IPS-NIHi11 (cell line): ENCODE results near the gene ATXN10.

Experiments used
- DNase-seq: peaks from one replicate; pipeline ENCODE4 v3.0.0; 2012; ENCODE audit warnings: mixed read lengths, low spot score

Gene ATXN10

GRCh38 chr22:45878901-45879551, 207.4 kb downstream of the ATXN10 start:
- DNase-seq = no peak

GRCh38 chr22:45879552-45879949, 207.9 kb downstream of the ATXN10 start:
- no peak for DNase-seq

GRCh38 chr22:45880091-45880715, 208.6 kb downstream of the ATXN10 start:
- DNase-seq = no peak

GRCh38 chr22:45880716-45881523, 209.3 kb downstream of the ATXN10 start:
- no peak for DNase-seq

GRCh38 chr22:45881524-45881875, 209.9 kb downstream of the ATXN10 start:
- no peak for DNase-seq

- no peak for DNase-seq
Measured at GRCh38 chr22:45882881-45883810, 211.5 kb downstream of the ATXN10 start.

- no peak for DNase-seq
Measured at GRCh38 chr22:45883811-45884170, 212.2 kb downstream of the ATXN10 start.

- DNase-seq = no peak
Measured at GRCh38 chr22:45884201-45885062, 212.8 kb downstream of the ATXN10 start.

- no peak for DNase-seq
Measured at GRCh38 chr22:45885171-45885840, 213.7 kb downstream of the ATXN10 start.

- DNase-seq = no peak
Measured at GRCh38 chr22:45885941-45886395, 214.3 kb downstream of the ATXN10 start.

- no peak for DNase-seq
Measured at GRCh38 chr22:45886540-45886939, 214.9 kb downstream of the ATXN10 start.

GRCh38 chr22:45887202-45888131, 215.8 kb downstream of the ATXN10 start:
- DNase-seq = no peak

GRCh38 chr22:45888221-45889092, 216.8 kb downstream of the ATXN10 start:
- no peak for DNase-seq

- no peak for DNase-seq
Measured at GRCh38 chr22:45889093-45889538, 217.5 kb downstream of the ATXN10 start.

GRCh38 chr22:45889539-45890350, 218.1 kb downstream of the ATXN10 start:
- DNase-seq = no peak

- DNase-seq = no peak
Measured at GRCh38 chr22:45890351-45890635, 218.7 kb downstream of the ATXN10 start.

GRCh38 chr22:45891021-45891421, 219.4 kb downstream of the ATXN10 start:
- DNase-seq = no peak
